ENCODE data around the gene TRERF1.

The TRERF1 gene

DNA sequence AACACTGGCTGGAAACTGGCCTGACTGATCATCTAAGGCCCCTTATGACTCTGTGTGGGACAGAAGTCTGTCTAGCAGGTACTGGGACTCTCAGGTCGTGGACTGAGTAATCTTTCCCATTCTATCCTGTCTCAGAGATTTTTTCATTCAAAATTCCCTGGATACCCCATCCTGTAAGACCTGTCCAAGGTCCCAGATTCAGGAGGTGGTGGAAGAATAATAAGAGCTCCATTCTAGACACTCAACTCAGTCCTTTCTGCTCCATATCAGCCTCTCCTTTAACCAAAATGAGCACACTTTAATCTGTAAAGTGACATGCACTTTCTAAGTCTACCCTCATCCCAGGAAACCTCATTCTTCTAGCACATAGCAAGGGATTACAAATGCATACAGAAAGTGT, 151.5 kb downstream of the TRERF1 start:
- no peak for DNase-seq

DNA sequence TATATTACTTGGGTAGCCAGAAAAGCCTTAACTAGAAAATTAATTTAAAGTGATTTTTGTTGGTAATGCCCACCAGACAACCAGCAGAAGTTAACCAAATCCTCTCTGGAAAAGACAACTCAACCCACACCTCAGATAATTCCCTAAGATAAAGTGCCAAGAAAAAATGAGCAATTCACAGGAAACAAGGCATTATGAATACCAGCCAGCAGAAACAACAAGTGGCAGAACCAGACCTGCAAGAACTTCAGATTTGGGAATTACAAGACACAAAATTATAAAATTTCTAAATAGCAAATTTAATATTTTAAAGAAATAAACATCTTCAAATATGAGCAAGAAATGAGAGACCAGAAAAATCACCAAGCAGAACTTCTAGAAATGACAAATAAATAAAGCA, 154.1 kb downstream of the TRERF1 start:
- DNase-seq: no peak

DNA sequence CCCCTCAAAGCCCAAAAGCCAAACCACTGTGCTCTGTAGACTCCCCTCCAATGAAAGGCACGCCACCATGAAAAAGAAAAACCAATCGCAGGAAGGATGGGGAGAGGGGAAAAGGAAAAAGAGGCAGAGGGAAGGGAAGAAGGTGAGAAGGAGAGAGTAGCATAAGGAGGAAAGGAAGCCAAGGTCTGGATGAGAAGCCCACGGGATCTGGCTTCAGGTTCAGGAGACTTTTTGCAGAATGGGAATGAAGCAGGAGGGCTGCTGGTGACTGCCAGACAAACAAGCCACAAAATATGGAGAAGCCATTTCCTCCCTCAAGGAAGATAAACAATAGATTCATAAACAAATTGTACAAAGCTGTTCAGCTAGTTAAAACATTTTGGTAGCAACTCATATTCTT, 155.1 kb downstream of the TRERF1 start:
- no peak for DNase-seq

DNA sequence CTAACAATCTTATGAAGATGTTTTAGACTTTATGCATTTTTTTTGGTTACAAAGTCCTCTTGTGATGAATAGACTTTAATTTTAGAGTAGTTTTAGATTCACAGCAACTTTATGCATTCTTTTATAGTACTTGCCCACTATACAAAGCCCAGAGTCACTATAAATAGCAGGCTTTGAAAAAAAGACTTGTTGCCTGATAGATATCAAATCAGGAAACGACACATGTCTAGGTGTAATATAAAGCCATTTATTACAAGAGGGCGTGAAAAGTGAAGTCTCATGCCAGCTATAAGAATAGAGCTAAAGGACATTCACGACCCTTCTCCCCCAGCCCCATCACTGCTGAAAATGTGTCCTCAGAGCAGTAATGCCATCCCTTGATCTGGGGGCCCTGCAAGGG, 156.0 kb downstream of the TRERF1 start:
- DNase-seq: no peak

DNA sequence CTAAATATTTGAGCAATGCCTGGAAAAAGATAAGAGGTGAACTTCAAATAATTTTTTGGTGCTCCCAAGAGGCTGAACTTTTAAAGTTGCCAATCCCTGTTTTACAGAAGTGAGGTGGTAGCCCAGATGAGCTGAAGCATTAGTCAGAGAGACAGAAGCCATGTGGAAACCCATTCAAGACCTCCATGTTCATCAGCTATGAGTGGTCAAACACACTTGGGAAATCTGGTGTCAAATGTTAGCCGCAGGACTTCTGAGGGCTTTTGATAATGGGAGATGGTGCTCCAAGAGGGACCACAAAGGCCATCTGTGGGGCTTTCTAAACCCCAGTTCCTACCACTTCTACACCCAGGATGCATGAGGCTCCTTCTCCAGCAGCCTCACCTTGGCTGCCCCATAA, 156.5 kb downstream of the TRERF1 start:
- DNase-seq: no peak

DNA sequence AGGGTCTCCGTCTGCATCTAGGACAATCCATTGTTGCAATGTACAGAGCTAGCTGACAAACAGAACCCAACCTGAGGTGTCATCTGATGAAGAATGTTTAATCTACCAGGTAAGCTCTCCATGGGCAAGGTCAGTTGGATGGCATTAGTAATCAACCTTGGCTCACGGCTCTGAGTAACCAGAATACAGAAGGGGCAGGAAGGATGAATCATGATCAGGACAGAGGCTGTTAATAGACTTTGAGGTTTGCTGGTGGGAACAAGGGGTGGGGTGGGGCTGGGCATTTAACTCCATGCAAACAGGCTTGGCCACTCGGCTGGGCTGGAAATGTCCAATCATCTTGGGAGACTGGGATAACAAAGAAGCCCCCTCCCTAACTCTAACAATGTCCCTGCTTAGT, 157.0 kb downstream of the TRERF1 start:
- DNase-seq: no peak

DNA sequence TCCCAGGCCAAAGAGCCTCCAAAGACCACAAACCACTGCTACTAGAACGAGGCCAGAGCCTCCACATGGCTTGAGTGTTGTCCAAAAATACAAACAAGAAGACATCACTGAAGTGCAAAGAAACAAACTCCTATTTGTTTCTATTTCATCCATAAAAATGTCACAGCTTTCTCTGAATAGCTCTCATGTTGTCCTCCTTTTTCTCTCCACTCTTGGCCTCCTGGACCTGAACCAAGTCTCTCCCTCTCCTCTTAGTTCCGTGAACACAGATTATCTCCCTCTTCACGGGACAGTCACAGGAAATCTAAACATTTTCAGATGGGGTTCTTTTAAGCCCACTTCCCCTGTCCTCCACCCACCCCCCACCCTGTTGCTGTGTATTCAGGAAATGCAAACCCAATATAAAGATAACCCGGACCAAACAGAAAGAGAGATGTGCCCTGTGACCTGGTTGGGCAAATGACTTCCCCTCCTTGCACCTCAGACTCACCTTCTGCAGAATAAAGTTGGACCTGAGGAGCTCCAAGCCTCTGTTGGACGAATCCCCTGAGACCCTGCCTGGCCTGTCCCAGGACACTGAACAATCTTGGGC, 158.2 kb downstream of the TRERF1 start:
- no peak for DNase-seq

DNA sequence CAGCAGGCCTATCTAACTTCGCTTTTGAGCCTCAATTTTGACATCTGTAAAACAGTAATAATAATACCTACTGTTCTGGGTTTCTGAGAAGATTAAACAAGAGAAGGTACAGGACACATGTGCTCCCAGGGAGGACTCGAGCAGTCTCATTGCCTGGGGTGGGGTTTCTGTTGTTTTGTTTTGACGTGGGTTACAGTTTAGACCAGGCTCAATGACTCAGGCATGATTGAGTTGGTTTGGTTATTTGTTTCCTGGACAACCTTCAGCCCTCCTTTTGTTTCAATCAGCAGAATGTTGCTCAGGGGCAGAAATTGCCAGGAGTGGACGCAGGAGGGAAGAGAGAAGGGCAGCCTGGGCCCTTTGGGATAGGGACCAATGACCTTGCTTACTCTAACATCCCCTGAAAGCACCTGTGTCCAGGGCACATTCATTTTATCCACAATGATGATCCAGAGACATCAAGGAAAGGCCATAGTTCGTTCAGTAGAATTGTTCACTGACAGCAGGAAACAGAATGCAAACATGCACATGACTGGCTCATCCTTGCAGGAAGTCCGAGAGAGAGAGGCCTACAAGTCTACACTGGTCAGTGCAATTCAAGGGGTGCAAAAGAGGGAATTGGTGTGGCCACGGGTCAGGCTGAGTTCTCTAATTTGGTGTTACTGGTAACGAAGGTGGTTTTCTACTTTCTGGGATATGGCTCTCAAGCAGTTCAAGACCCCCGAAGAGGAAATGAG, 159.6 kb downstream of the TRERF1 start:
- no peak for DNase-seq

DNA sequence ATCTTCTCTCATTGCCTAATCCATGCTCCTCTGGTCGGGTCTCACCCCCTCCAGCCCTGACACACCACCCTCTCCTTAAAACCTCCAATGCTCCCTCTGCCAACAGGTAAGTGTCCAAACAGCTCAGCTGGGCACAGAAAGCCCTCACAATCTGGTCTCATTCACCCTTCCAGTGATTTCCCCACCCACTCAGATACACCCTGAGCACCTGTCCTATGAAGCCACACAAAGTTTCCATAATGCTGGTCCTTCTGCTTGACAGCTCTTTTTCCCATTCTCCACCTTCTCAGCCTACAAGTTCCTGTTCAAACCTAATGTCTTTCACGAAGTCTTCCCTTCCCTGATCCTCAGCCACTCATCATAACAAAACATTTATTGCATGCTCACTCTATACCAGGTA, 164.0 kb downstream of the TRERF1 start:
- no peak for DNase-seq

DNA sequence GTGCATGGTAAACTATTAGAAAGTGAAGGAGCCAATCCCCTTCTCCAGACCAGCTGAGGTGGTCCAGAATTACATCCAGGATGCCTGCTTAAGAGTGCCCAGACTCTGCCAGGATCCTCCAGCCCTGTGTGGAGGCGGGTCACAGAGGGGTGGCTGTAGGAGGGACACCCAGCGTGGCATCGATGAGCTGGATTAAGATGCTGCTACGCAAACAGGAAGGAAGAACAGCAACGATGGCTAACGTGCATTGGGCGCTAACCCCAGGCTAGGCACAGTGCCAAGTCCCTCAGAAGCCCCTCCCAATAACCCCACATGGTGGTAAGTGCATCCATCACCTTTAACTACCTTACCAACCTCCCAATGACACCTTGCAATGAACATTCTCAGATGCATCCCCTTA, 170.2 kb downstream of the TRERF1 start:
- DNase-seq: no peak

DNA sequence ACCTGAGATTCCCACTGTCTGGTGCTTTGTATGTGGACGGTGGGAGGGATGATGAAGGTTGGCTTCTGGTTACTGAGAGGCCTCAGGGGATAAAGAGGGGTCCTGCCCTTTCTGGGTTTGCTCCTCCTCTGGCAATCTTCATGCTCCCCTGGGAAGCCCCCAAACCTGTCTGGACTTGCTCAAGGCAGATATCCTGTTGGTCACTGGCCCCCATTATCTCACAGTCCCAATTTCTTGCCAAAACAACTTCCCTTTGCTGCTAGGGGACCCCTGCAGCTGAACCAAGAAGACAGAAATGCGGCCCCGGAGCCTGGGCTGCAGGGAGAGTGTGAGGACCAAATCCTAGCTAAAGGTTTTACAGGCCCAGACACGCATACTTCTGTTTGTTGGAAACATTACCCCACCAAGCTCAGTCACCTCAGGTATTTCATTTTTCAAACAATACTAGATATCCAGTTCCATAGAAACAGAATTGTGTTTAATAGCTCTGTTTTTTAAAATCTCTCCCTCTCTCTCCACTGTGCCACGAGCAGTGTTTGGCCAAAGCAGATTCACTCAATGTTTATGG, 170.7 kb downstream of the TRERF1 start:
- DNase-seq: no peak

DNA sequence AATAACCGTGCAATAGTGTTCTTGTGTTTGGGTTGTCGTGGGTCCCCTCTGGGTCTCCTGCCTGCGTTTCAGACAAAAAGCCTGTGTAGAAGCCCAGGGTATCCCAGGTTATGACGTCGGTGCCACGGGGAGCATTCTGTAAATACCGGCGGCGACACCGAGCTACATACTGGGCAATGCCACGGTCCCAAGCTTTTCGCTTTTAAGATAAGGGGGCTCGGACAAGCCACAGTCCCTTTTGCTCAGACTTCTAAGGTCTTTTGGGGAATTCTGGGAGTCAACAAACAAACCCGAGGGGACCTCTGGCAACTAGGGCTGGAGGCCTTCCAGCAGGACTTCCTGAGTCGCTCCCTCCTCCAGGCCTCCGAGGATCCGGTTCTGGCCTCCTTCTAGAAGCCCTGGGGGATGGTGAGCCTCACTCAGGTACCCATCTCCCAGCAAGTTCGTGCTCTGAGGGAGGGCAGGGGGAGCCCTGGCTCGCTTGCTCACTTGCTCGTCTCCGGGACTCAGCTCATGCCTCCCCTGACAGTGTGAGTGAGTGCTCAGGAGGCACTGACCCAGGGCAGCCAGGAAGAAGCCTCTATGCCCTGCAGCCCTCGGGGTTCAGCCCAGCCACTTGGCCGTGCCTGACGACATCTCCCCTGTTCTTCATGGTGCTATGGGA, 171.6 kb downstream of the TRERF1 start:
- DNase-seq: no peak

DNA sequence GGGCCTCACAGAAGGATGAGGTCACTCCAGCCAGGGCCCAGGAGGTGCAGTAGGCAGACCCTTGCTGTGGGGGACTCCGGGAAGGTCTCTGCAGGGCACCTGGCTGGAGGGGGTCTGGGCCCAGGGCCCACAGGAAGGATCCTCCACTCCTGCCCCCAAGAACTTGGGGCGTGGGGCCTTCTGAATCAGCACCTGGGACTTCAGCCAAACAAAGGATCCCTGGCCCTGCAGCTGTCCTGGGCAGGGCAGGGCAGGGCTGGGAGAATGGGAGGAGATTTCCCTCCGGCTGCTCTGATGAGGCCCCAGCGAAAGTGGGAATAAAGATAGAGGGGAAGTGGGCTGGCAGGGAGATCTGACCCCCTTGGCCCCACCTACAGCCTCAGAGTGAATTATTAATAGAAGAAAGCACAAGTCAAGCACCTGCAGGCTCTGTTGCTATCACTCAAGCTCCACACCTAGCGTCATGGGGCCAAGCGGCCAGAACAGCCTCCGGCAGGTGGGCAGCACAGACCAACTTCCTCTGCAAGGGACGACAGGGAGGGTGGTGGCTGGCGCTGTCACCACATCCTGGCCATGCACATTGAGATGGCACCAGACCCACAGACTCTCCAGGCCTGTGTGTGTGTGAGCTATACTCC, 172.5 kb downstream of the TRERF1 start:
- DNase-seq: no peak

DNA sequence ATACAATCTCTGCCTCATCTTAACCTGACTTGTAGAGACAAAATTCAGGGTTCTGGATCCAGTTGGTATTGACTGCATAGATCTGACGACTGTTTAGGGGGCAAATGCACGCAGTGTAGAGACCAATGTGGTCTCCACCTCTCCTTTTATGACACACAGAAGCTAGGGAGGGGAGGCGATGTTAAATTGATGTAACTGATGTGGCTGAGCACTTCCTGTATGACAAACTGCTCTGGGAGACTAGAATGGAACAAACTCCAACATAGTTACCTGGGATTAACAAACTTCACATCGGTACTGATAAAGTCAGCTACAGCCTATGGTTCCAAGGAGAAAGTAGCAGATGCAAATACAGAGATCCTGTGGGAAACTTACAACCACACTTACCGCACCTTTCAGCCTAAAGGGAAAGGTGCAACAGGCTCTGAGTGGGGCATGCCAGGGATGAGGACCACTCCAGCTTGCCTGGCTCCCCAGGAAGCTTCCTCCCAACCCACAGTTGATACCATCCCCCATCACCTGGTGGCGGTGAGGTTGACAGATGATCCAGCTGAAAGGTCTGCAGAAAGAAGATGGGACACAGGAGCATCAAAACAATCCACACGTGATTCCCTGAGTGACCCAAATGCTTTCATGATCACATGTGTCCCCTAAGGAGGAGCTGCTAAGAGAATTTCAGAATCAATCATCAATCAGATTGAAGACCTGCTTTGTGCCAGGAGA, 173.4 kb downstream of the TRERF1 start:
- DNase-seq: no peak

DNA sequence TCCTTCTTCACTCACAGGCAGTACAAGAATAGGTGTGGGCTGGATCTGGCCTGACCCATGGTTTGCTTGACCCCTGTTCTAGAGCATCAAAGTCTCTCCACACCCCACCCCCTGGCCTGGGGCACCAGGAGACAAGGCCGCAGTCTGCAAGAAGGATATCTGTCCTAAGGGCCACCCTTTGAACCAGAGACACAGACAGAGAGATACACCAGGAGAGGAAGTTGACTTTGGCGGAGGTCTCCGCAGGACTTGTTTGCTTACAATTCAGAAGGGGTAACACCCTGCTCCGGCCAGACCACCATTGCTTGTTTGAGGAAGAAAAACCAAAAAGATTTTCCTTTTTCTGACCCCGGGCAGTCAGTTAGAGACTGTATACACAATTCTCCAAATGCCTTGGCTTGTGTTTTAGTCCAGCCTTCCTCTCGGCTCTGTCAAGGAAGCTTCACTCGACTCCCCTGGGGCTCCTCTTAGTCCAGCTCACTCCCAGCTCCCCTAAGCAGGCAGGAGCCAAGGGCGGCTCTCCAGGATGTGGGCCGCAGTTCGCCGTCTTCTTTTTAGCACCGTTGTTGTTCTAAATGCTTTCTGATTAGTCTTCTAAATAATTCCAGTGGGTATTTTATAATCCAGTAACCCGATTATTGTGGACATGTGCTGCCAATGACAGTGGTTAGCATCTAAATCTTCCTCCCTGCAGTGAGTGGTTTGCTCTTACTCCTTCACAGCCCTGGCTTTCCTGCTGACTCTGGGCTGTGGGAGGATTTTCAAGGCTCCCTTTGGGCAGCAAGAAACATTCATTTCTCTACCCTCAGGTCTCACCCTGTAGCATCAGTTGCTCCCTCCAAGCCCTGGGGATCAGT, 175.5 kb downstream of the TRERF1 start:
- no peak for DNase-seq

DNA sequence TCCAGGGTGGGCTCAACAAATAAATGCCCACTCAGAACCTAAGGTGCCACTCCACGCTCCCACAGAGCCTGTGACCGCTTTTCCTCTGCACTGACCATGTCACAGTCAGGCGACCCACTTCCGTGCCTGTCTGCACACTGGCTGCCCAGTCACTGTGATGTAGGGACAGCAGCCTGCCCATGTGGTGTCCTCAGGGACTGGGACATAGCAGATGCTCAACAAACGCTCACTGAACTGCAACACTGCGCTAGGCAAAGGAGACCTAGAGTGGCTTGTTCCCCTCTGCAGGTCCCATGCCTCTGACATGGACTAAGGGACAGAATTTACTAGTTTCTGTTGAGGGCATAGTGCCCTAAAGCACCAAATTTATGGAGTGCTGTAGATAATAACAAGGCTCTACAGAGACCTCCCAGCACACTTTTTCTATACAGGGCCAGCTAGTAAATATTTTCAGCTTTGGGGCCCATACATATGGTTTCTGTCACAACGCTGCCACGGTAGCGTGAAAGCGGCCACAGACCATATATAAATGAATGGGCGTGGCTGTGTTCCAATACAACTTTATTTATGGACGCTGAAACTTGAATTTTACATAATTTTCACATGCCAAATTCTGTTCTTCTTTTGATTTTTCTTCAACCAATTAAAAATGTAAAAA, 176.2 kb downstream of the TRERF1 start:
- DNase-seq: no peak

DNA sequence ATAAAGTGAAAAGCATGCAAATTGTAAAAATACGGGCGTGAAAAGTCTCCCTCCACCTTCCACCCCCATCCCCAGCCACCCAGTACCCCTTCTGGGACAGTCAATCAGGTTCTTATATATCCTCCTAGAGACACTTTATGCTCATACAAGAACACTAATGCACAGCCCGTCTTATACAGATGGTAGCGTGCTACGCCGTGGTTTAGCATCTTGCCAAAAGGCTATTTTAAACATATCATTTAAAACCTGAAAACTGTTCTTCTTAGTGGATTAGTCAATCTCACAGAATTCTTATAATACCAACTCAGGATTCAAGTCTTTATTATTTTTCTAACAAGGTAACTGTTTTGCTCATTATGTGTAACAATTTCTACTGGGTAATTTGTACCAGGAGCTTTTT, 176.8 kb downstream of the TRERF1 start:
- no peak for DNase-seq

DNA sequence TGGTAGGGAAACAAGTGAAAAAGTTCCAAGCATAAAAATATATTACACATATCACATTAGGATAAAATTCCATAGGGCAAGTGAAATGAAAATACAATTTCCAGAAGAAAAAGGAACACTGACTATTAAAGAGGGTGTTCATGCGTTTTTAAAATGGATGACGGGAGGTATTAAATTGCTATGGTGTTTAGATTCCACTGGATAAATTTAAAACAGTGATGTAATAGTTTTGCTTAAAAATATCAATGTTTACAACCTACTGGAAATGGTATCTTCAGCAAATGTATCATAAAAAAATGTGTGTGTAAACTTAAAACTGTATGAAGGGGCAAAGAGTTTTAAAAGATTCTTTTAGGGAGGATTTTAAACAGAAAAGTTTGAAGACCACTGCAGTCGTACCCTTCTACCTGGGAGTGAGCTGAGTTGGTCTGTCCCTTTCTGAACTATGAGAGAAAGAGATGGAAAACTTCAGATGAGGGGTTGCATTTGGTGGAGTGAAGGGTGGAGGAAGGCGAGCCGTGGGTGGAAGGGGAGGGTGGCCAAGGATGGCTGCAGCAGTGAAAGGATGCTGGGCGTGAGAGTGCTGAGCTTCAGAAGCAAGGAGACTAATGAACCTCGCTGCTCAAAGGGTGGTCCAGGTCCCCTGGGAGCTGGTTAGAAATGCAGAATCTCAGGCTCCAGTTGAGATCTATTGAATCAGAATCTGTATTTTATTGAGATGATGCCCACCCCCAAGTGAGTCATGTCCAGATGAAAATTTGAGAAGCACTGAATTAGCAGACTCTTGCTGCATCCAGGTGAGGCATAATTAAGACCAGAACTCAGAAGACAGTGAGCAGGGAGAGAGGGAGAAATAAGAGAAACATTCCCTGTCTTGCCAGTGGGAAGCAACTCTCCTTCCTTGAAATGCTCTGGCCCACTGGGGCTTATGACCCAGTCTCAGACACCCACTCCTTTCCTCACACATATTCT, 179.6 kb downstream of the TRERF1 start:
- no peak for DNase-seq

DNA sequence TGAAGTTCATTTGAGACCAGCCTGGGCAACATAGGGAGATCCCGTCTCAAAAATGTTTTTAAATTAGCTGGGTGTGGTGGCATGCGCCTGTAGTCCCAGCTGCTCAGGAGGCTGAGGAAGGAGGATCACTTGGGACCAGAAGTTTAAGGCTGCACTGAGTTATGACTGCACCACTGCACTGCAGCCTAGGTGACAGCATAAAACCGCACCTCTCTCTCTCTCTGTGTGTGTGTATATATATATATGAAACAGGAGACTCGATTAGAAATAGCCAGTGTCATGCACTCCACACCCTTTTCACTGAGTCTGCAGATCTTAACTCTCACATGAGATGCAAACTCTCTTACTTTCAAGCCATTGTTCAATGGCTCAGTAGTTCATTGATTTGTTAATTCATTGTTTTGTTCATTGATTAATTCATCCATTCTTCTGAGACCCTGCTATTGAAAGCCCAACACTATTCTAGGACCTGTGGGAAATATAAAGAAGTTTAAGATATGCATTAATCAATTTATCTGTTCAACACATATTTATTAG, 181.7 kb downstream of the TRERF1 start:
- DNase-seq: no peak

DNA sequence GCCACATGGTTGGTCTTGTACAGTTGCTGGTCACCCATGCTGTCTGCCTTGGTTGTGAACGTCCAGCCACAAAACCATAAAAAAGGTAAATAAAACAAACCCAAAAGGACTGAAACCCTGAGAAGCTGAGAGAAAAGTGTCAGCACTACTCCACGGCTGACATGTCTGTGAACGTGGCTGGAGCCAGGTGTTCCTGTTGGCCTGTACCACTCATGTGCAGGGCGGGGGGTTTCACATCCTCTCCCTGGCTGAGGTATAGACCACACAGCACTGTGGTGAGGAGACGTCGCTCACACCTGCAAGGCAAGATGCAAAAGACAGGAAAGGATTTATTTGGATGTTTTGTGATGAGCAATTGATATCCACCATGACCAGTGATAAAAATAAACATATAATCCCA, 182.2 kb downstream of the TRERF1 start:
- DNase-seq: no peak
